Body of pancreas (tissue), 4 donors: ENCODE measurements around the gene MAD1L1. TPM values are rescaled to one million over a fixed set of nuclear protein-coding genes. Genes with fewer than 3 reads are reported as not detected.

Source experiments
- ATAC-seq: fragments of 150-250 bp; one replicate; pipeline ENCODE4 v1.9.1; 2016
- DNase-seq, 4 donors: peaks; one replicate each; pipeline ENCODE4 v3.0.0-alpha.2; 2019
- H3K27ac ChIP-seq, 4 donors: fragments of 200-600 bp; sonication (generic); 1 replicate in 3 of 4; 2 replicates in 1 of 4; pipeline versions ENCODE4 v1.5.1 to v1.6.1; 2016 to 2019; ENCODE audit warnings: mild to moderate bottlenecking in 1 of 4, mixed read lengths in 1 of 4, moderate library complexity in 1 of 4
- H3K27me3 ChIP-seq, 2 donors: fragments of 200-600 bp; sonication (generic); one replicate each; pipeline ENCODE4 v1.6.0; 2016; ENCODE audit warnings: mild to moderate bottlenecking in 1 of 2
- H3K36me3 ChIP-seq, 2 donors: fragments of 200-600 bp; sonication (generic); replicated peaks in 1 of 2; 2 replicates each; pipeline ENCODE4 v1.5.1; 2016; ENCODE audit warnings: low read depth in 2 of 2; ENCODE audit not compliant: insufficient read depth in 1 of 2
- H3K4me1 ChIP-seq: fragments of 200-600 bp; sonication (generic); one replicate; pipeline ENCODE4 v1.6.0; 2016
- H3K4me3 ChIP-seq, 2 donors: fragments of 200-600 bp; sonication (generic); 1 replicate in 1 of 2; 2 replicates in 1 of 2; pipeline ENCODE4 v1.5.1; 2016 to 2019
- H3K9me3 ChIP-seq, 3 donors: fragments of 200-600 bp; sonication (generic); 1 replicate in 2 of 3; 2 replicates in 1 of 3; pipeline ENCODE4 v1.5.1; 2016
- CTCF ChIP-seq, 7 experiments: fragments of 450-650 bp in 4 of 7; fragments of 200-600 bp in 3 of 7; sonication (generic) in 3 of 7; IDR thresholded peaks; one replicate each; pipeline ENCODE4 v1.5.1; 2016 to 2019; ENCODE audit warnings: antibody characterized with exemption in 7 of 7
- POLR2A ChIP-seq, 3 donors: fragments of 450-650 bp; IDR thresholded peaks; one replicate each; pipeline ENCODE4 v1.6.1; 2016; ENCODE audit warnings: antibody characterized with exemption in 3 of 3, mild to moderate bottlenecking in 2 of 3
- WGBS, 2 donors: methylation state at CpG; one replicate each; pipeline ENCODE4 v1.1.5; 2017; 5-methylcytosine and 5-hydroxymethylcytosine counted together
- intact Hi-C: fragments of 100-400 bp; cut with DNase I; formaldehyde crosslinking; loops from one replicate; pipeline ENCODE4 v1.15.1; 2023
- total RNA-seq, 2 donors: library from RNA; depleted of rRNA; stranded (reverse); fragments of >200 nt; gene quantifications; one replicate each; pipeline ENCODE4 v1.1.0, GENCODE V29; 2016

The MAD1L1 gene
- total RNA-seq, 2 donors from 2014 or later = 14.0 to 66.9 TPM

GRCh38 chr7:1935176-1936005 lies 297.4 kb downstream of the MAD1L1 start:
- ATAC-seq = no peak
- intact Hi-C loops = no loop called here

GRCh38 chr7:1934756-1935155 lies 298.0 kb downstream of the MAD1L1 start:
- intact Hi-C loops = no loop called here
- Histone ChIP-seq H3K27ac (no peak overlapping the region), H3K36me3 (no peaks in the 10 kb centered on the region), H3K9me3 (no peaks in the 10 kb centered on the region), H3K4me3 (no peak overlapping the region), H3K4me1 (no peaks in the 10 kb centered on the region), H3K27me3 (no peaks in the 10 kb centered on the region)
- ATAC-seq (no peak), DNase-seq (no peak)
- TF ChIP-seq POLR2A (IDR thresholded peaks at IDR 0.05) (no peak), CTCF (IDR thresholded peaks at IDR 0.05) (no peak)
- WGBS, 2 donors = 92 to 93% methylated on average over 22 of the region's 22 CpGs

More at GRCh38 chr7:1935176-1936005, 297.4 kb downstream of the MAD1L1 start:
- Histone ChIP-seq H3K27me3 (no peaks in the 10 kb centered on the region), H3K4me3 (no peak overlapping the region), H3K36me3 (no peaks in the 10 kb centered on the region), H3K27ac (no peak overlapping the region), H3K9me3 (no peaks in the 10 kb centered on the region), H3K4me1 (no peaks in the 10 kb centered on the region)
- no peak for DNase-seq
- TF ChIP-seq POLR2A (IDR thresholded peaks at IDR 0.05) = no peak
- no peak for TF ChIP-seq CTCF (IDR thresholded peaks at IDR 0.05)
- 95 to 96% methylated on average over 16 to 21 of the region's 21 CpGs for WGBS, 2 donors

- no peak for TF ChIP-seq CTCF (IDR thresholded peaks at IDR 0.05)
- no peak for TF ChIP-seq POLR2A (IDR thresholded peaks at IDR 0.05)
- H3K4me1 ChIP-seq = peaks cover 4% of the 10 kb centered on the region
- no peak for DNase-seq
- no peak overlapping the region for H3K4me3 ChIP-seq
- no peak overlapping the region for H3K27ac ChIP-seq
- H3K36me3 ChIP-seq = no peaks in the 10 kb centered on the region
- no peaks in the 10 kb centered on the region for H3K27me3 ChIP-seq
- ATAC-seq = no peak
- intact Hi-C loops = no loop called here
- WGBS, 2 donors = 95% methylated on average over 20 of the region's 20 CpGs
- H3K9me3 ChIP-seq = no peaks in the 10 kb centered on the region
Observed at GRCh38 chr7:1934017-1934416, 298.7 kb downstream of the MAD1L1 start.

GRCh38 chr7:1933066-1933750 lies 299.5 kb downstream of the MAD1L1 start:
- no peak overlapping the region for H3K4me3 ChIP-seq
- no peak for TF ChIP-seq POLR2A (IDR thresholded peaks at IDR 0.05)
- no peak for TF ChIP-seq CTCF (IDR thresholded peaks at IDR 0.05)
- no peak overlapping the region for H3K27ac ChIP-seq
- 80 to 86% methylated on average over 14 to 26 of the region's 27 CpGs for WGBS, 2 donors
- DNase-seq (no peak), ATAC-seq (no peak)
- intact Hi-C loops = no loop called here
- H3K36me3 ChIP-seq = no peaks in the 10 kb centered on the region
- peaks cover 12% of the 10 kb centered on the region for H3K4me1 ChIP-seq
- no peaks in the 10 kb centered on the region for H3K9me3 ChIP-seq
- no peaks in the 10 kb centered on the region for H3K27me3 ChIP-seq
